H9 (cell line): ENCODE results near the gene PDCD4. TPM values are rescaled to one million over a fixed set of nuclear protein-coding genes. Genes with fewer than 3 reads are reported as not detected.

Source experiments
- DNase-seq: peaks from one replicate; pipeline ENCODE4 v3.0.0-alpha.2; 2017
- H2AFZ ChIP-seq: one replicate; pipeline ENCODE4 v1.6.1; 2013; ENCODE audit warnings: mild to moderate bottlenecking, low read length, control low read depth, moderate library complexity
- H2AK5ac ChIP-seq: 2 replicates; pipeline ENCODE4 v1.6.1; 2013; ENCODE audit warnings: low read length, control low read depth, mixed read lengths; ENCODE audit not compliant: insufficient read length
- H2BK120ac ChIP-seq: one replicate; pipeline ENCODE4 v1.6.1; 2013; ENCODE audit warnings: low read depth, mild to moderate bottlenecking, low read length, control low read depth, inconsistent platforms; ENCODE audit not compliant: poor library complexity, severe bottlenecking
- H2BK12ac ChIP-seq: 2 replicates; pipeline ENCODE4 v1.6.1; 2013; ENCODE audit warnings: low read length, control low read depth, mixed read lengths, low read depth; ENCODE audit not compliant: insufficient read length
- H2BK15ac ChIP-seq: 2 replicates; pipeline ENCODE4 v1.6.1; 2013; ENCODE audit warnings: low read depth, low read length, control low read depth
- H2BK20ac ChIP-seq: one replicate; pipeline ENCODE4 v1.6.1; 2013; ENCODE audit warnings: low read depth, mild to moderate bottlenecking, low read length, control low read depth, inconsistent platforms; ENCODE audit not compliant: poor library complexity, severe bottlenecking
- H2BK5ac ChIP-seq: 2 replicates; pipeline ENCODE4 v1.6.1; 2013; ENCODE audit warnings: low read length, control low read depth, mixed read lengths; ENCODE audit not compliant: insufficient read length
- H3K14ac ChIP-seq: 2 replicates; pipeline ENCODE4 v1.6.1; 2013; ENCODE audit warnings: low read length, control low read depth; ENCODE audit not compliant: insufficient read depth
- H3K18ac ChIP-seq: 2 replicates; pipeline ENCODE4 v1.6.1; 2013; ENCODE audit warnings: low read depth, mild to moderate bottlenecking, mixed read lengths, low read length, control low read depth; ENCODE audit not compliant: insufficient read length
- H3K23ac ChIP-seq: 2 replicates; pipeline ENCODE4 v1.6.1; 2013; ENCODE audit warnings: low read length, control low read depth, mixed read lengths, low read depth; ENCODE audit not compliant: insufficient read length
- H3K23me2 ChIP-seq: 2 replicates; pipeline ENCODE4 v1.6.1; 2013; ENCODE audit warnings: low read depth, mild to moderate bottlenecking, mixed read lengths, low read length, control low read depth; ENCODE audit not compliant: insufficient read length, poor library complexity, severe bottlenecking
- H3K27ac ChIP-seq: 2 replicates; pipeline ENCODE4 v1.5.1; 2013; ENCODE audit warnings: low read length, control low read depth, mixed read lengths, low read depth; ENCODE audit not compliant: insufficient read length
- H3K27me3 ChIP-seq: 2 replicates; pipeline ENCODE4 v1.6.1; 2013; ENCODE audit warnings: low read length, control low read depth, inconsistent platforms; ENCODE audit not compliant: insufficient read depth
- H3K4ac ChIP-seq: 2 replicates; pipeline ENCODE4 v1.6.1; 2013; ENCODE audit warnings: low read depth, mild to moderate bottlenecking, control low read depth, inconsistent platforms, low read length, moderate library complexity
- H3K4me1 ChIP-seq: 2 replicates; pipeline ENCODE4 v1.6.1; 2013; ENCODE audit warnings: low read length, control low read depth, inconsistent platforms; ENCODE audit not compliant: insufficient read depth
- H3K4me2 ChIP-seq: 2 replicates; pipeline ENCODE4 v1.6.1; 2013; ENCODE audit warnings: low read length, control low read depth, mixed read lengths; ENCODE audit not compliant: insufficient read length, insufficient read depth
- H3K56ac ChIP-seq: 2 replicates; pipeline ENCODE4 v1.6.1; 2013; ENCODE audit warnings: low read depth, mild to moderate bottlenecking, mixed read lengths, low read length, control low read depth; ENCODE audit not compliant: insufficient read length
- H3K79me1 ChIP-seq: 2 replicates; pipeline ENCODE4 v1.6.1; 2013; ENCODE audit warnings: low read depth, mild to moderate bottlenecking, moderate library complexity, low read length, control low read depth, inconsistent platforms; ENCODE audit not compliant: insufficient read depth, poor library complexity, severe bottlenecking
- H3K79me2 ChIP-seq: 2 replicates; pipeline ENCODE4 v1.6.1; 2013; ENCODE audit warnings: low read length, control low read depth, inconsistent platforms; ENCODE audit not compliant: insufficient read depth
- H3K9ac ChIP-seq: 2 replicates; pipeline ENCODE4 v1.6.1; 2013; ENCODE audit warnings: low read length, control low read depth, mixed read lengths; ENCODE audit not compliant: insufficient read length; ENCODE audit errors: extremely low read depth
- H3K9me3 ChIP-seq: one replicate; pipeline ENCODE4 v1.6.1; 2013; ENCODE audit warnings: low read depth, low read length, inconsistent platforms; ENCODE audit not compliant: control insufficient read depth
- H3T11ph ChIP-seq: one replicate; pipeline ENCODE4 v1.6.1; 2013; ENCODE audit warnings: mild to moderate bottlenecking, low read length, control low read depth, inconsistent platforms
- H4K20me1 ChIP-seq: one replicate; pipeline ENCODE4 v1.6.1; 2013; ENCODE audit not compliant: control insufficient read depth, insufficient read length, insufficient read depth
- H4K5ac ChIP-seq: 2 replicates; pipeline ENCODE4 v1.6.1; 2013; ENCODE audit warnings: low read depth, mild to moderate bottlenecking, mixed read lengths, low read length, control low read depth; ENCODE audit not compliant: insufficient read length
- H4K8ac ChIP-seq: replicated peaks from 2 replicates; pipeline ENCODE4 v1.6.1; 2013; ENCODE audit warnings: low read length, control low read depth, mixed read lengths, low read depth; ENCODE audit not compliant: insufficient read length
- H4K91ac ChIP-seq: 2 replicates; pipeline ENCODE4 v1.6.1; 2013; ENCODE audit warnings: low read depth, mild to moderate bottlenecking, moderate library complexity, mixed read lengths, low read length, control low read depth; ENCODE audit not compliant: insufficient read length
- H3K27ac Mint-ChIP-seq, 3 experiments: 2 replicates in 2 of 3; 3 replicates in 1 of 3; pipeline ENCODE4 v1.8.0; 2020 to 2021; ENCODE audit warnings: mixed read lengths in 3 of 3, mild to moderate bottlenecking in 1 of 3, moderate library complexity in 1 of 3
- H3K27me3 Mint-ChIP-seq: 2 replicates; pipeline ENCODE4 v1.8.0; 2021; ENCODE audit warnings: low read depth, mild to moderate bottlenecking, moderate library complexity, mixed read lengths
- H3K36me3 Mint-ChIP-seq, 3 experiments: 2 replicates in 2 of 3; 3 replicates in 1 of 3; pipeline ENCODE4 v1.8.0; 2020 to 2021; ENCODE audit warnings: low read depth in 3 of 3, mixed read lengths in 3 of 3; ENCODE audit not compliant: insufficient read depth in 1 of 3
- H3K4me1 Mint-ChIP-seq, 2 experiments: 2 replicates each; pipeline ENCODE4 v1.8.0; 2020; ENCODE audit warnings: mixed read lengths in 2 of 2
- H3K4me3 Mint-ChIP-seq, 2 experiments: 2 replicates in 1 of 2; 3 replicates in 1 of 2; pipeline ENCODE4 v1.8.0; 2020 to 2021; ENCODE audit warnings: mild to moderate bottlenecking in 2 of 2, mixed read lengths in 2 of 2, moderate library complexity in 1 of 2
- H3K9me3 Mint-ChIP-seq, 2 experiments: 2 replicates in 1 of 2; 3 replicates in 1 of 2; pipeline ENCODE4 v1.8.0; 2020; ENCODE audit warnings: mild to moderate bottlenecking in 2 of 2, mixed read lengths in 2 of 2, moderate library complexity in 1 of 2
- WGBS: extraction: QIAGEN DNeasy Blood & Tissue Kit; methylation state at CpG from one replicate; pipeline ENCODE4 v1.1.7; 2013; ENCODE audit warnings: missing lambda C conversion rate, low lambda C conversion rate, mixed read lengths; ENCODE audit not compliant: insufficient read length; ENCODE audit errors: extremely low coverage; 5-methylcytosine and 5-hydroxymethylcytosine counted together
- total RNA-seq: library from RNA; stranded (reverse); gene quantifications from 2 replicates; pipeline ENCODE4 v1.2.1, GENCODE V29; 2021
- TF ChIP-seq, protein P1 (sequence below): fragments of 200-600 bp; sonication (generic); conservative IDR thresholded peaks from 3 replicates; pipeline ENCODE4 v1.8.0; 2021; ENCODE audit warnings: antibody characterized with exemption, mild to moderate bottlenecking

PDCD4 gene
- total RNA-seq, 1 experiment from 2014 or later: 29.3 TPM

DNA sequence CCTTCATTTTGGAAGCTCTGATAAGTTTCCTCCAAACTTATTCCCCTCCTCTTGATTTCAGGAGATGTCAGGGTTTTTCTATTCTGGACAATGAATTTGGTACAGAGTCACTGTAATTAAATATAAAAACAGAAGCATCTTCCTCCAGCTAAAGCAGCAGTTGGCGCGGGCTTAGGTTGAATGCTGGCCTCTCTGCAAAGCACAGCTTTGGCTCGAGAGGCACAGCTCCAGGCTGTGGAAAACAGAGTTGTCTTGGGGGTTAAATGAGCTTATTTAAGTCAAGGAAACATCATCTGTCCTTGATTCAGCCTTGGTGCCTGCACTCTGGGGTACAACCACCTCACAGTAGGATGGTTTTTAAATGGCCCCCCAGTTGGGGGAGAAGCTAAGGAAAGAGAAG, 35.0 kb upstream of the PDCD4 start:
- H3K4ac ChIP-seq: no peak overlapping the region
- H2BK12ac ChIP-seq: no peak overlapping the region
- H3K9ac ChIP-seq: no peak overlapping the region
- DNase-seq: no peak
- H3T11ph ChIP-seq: no peak overlapping the region
- no peaks in the 10 kb centered on the region for H3K79me1 ChIP-seq
- no peaks in the 10 kb centered on the region for H3K9me3 Mint-ChIP-seq
- TF ChIP-seq, protein P1, sequence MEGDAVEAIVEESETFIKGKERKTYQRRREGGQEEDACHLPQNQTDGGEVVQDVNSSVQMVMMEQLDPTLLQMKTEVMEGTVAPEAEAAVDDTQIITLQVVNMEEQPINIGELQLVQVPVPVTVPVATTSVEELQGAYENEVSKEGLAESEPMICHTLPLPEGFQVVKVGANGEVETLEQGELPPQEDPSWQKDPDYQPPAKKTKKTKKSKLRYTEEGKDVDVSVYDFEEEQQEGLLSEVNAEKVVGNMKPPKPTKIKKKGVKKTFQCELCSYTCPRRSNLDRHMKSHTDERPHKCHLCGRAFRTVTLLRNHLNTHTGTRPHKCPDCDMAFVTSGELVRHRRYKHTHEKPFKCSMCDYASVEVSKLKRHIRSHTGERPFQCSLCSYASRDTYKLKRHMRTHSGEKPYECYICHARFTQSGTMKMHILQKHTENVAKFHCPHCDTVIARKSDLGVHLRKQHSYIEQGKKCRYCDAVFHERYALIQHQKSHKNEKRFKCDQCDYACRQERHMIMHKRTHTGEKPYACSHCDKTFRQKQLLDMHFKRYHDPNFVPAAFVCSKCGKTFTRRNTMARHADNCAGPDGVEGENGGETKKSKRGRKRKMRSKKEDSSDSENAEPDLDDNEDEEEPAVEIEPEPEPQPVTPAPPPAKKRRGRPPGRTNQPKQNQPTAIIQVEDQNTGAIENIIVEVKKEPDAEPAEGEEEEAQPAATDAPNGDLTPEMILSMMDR: no peak
- H4K91ac ChIP-seq: no peak overlapping the region
- no peak overlapping the region; a peak in 2 of 7 replicates for H3K27ac Mint-ChIP-seq
- no peak overlapping the region for H3K23ac ChIP-seq
- no peaks in the 10 kb centered on the region for H3K36me3 Mint-ChIP-seq
- H2BK5ac ChIP-seq: no peak overlapping the region
- no peak overlapping the region for H4K5ac ChIP-seq
- no peak overlapping the region for H4K8ac ChIP-seq
- H3K27me3 Mint-ChIP-seq: no peaks in the 10 kb centered on the region
- WGBS: no CpG with 5 or more reads among the region's 3 CpGs
- no peaks in the 10 kb centered on the region for H4K20me1 ChIP-seq
- H3K56ac ChIP-seq: no peak overlapping the region
- H2BK15ac ChIP-seq: no peak overlapping the region
- no peak overlapping the region for H3K27ac ChIP-seq
- H2AFZ ChIP-seq: no peak overlapping the region
- no peaks in the 10 kb centered on the region for H3K4me1 ChIP-seq
- no peaks in the 10 kb centered on the region for H3K79me2 ChIP-seq
- H2BK120ac ChIP-seq: no peak overlapping the region
- no peak overlapping the region for H3K14ac ChIP-seq
- H3K23me2 ChIP-seq: no peaks in the 10 kb centered on the region
- H2BK20ac ChIP-seq: no peak overlapping the region
- peaks cover 22 to 23% of the 10 kb centered on the region in 2 experiments for H3K4me1 Mint-ChIP-seq
- H2AK5ac ChIP-seq: no peak overlapping the region
- H3K4me3 Mint-ChIP-seq: no peak overlapping the region
- H3K18ac ChIP-seq: no peak overlapping the region
- no peaks in the 10 kb centered on the region for H3K27me3 ChIP-seq
- H3K4me2 ChIP-seq: no peak overlapping the region
- H3K9me3 ChIP-seq: no peaks in the 10 kb centered on the region
